Measurements from ENCODE around the gene GALNT10.

DNA sequence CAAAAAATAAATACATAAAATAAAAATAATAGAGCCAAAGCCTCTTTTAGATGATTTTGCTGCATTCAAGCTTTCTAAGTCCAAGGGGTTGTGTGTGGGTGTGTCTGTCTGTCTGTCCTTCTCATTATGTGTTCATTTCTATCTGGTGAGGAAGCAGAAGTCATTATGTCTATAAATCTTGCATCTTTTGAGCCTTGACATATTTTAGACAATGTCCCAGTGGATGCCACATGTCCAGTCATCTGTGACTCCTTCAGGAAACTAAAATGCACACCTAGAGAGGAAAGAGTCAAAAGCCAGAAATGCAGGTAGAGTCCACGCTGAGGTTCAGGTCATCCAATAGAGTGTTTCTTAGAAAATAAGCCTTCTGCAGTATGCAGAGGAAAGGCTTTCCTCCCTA is 80.9 kb downstream of the GALNT10 start:
- no peak for TF ChIP-seq SMAD3 (CRISPR knock-in tag; IDR thresholded peaks at IDR 0.05; ENCODE audit: borderline replicate concordance)
- TF ChIP-seq, protein P1, sequence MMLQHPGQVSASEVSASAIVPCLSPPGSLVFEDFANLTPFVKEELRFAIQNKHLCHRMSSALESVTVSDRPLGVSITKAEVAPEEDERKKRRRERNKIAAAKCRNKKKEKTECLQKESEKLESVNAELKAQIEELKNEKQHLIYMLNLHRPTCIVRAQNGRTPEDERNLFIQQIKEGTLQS (CRISPR knock-in tag; conservative IDR thresholded peaks at IDR 0.05) = no peak
- TF ChIP-seq, protein P2, sequence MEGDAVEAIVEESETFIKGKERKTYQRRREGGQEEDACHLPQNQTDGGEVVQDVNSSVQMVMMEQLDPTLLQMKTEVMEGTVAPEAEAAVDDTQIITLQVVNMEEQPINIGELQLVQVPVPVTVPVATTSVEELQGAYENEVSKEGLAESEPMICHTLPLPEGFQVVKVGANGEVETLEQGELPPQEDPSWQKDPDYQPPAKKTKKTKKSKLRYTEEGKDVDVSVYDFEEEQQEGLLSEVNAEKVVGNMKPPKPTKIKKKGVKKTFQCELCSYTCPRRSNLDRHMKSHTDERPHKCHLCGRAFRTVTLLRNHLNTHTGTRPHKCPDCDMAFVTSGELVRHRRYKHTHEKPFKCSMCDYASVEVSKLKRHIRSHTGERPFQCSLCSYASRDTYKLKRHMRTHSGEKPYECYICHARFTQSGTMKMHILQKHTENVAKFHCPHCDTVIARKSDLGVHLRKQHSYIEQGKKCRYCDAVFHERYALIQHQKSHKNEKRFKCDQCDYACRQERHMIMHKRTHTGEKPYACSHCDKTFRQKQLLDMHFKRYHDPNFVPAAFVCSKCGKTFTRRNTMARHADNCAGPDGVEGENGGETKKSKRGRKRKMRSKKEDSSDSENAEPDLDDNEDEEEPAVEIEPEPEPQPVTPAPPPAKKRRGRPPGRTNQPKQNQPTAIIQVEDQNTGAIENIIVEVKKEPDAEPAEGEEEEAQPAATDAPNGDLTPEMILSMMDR (IDR thresholded peaks at IDR 0.05) = no peak
- no peak for TF ChIP-seq ETV6 (CRISPR knock-in tag; IDR thresholded peaks at IDR 0.05)
- no peak for TF ChIP-seq MXD4 (CRISPR knock-in tag; IDR thresholded peaks at IDR 0.05; ENCODE audit: borderline replicate concordance)
- TF ChIP-seq, protein P3, sequence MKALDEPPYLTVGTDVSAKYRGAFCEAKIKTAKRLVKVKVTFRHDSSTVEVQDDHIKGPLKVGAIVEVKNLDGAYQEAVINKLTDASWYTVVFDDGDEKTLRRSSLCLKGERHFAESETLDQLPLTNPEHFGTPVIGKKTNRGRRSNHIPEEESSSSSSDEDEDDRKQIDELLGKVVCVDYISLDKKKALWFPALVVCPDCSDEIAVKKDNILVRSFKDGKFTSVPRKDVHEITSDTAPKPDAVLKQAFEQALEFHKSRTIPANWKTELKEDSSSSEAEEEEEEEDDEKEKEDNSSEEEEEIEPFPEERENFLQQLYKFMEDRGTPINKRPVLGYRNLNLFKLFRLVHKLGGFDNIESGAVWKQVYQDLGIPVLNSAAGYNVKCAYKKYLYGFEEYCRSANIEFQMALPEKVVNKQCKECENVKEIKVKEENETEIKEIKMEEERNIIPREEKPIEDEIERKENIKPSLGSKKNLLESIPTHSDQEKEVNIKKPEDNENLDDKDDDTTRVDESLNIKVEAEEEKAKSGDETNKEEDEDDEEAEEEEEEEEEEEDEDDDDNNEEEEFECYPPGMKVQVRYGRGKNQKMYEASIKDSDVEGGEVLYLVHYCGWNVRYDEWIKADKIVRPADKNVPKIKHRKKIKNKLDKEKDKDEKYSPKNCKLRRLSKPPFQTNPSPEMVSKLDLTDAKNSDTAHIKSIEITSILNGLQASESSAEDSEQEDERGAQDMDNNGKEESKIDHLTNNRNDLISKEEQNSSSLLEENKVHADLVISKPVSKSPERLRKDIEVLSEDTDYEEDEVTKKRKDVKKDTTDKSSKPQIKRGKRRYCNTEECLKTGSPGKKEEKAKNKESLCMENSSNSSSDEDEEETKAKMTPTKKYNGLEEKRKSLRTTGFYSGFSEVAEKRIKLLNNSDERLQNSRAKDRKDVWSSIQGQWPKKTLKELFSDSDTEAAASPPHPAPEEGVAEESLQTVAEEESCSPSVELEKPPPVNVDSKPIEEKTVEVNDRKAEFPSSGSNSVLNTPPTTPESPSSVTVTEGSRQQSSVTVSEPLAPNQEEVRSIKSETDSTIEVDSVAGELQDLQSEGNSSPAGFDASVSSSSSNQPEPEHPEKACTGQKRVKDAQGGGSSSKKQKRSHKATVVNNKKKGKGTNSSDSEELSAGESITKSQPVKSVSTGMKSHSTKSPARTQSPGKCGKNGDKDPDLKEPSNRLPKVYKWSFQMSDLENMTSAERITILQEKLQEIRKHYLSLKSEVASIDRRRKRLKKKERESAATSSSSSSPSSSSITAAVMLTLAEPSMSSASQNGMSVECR (CRISPR knock-in tag; IDR thresholded peaks at IDR 0.05; ENCODE audit: borderline replicate concordance) = no peak
- TF ChIP-seq, protein P4, sequence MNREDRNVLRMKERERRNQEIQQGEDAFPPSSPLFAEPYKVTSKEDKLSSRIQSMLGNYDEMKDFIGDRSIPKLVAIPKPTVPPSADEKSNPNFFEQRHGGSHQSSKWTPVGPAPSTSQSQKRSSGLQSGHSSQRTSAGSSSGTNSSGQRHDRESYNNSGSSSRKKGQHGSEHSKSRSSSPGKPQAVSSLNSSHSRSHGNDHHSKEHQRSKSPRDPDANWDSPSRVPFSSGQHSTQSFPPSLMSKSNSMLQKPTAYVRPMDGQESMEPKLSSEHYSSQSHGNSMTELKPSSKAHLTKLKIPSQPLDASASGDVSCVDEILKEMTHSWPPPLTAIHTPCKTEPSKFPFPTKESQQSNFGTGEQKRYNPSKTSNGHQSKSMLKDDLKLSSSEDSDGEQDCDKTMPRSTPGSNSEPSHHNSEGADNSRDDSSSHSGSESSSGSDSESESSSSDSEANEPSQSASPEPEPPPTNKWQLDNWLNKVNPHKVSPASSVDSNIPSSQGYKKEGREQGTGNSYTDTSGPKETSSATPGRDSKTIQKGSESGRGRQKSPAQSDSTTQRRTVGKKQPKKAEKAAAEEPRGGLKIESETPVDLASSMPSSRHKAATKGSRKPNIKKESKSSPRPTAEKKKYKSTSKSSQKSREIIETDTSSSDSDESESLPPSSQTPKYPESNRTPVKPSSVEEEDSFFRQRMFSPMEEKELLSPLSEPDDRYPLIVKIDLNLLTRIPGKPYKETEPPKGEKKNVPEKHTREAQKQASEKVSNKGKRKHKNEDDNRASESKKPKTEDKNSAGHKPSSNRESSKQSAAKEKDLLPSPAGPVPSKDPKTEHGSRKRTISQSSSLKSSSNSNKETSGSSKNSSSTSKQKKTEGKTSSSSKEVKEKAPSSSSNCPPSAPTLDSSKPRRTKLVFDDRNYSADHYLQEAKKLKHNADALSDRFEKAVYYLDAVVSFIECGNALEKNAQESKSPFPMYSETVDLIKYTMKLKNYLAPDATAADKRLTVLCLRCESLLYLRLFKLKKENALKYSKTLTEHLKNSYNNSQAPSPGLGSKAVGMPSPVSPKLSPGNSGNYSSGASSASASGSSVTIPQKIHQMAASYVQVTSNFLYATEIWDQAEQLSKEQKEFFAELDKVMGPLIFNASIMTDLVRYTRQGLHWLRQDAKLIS (CRISPR knock-in tag; IDR thresholded peaks at IDR 0.05; ENCODE audit: borderline replicate concordance) = no peak
- TF ChIP-seq, protein P5, sequence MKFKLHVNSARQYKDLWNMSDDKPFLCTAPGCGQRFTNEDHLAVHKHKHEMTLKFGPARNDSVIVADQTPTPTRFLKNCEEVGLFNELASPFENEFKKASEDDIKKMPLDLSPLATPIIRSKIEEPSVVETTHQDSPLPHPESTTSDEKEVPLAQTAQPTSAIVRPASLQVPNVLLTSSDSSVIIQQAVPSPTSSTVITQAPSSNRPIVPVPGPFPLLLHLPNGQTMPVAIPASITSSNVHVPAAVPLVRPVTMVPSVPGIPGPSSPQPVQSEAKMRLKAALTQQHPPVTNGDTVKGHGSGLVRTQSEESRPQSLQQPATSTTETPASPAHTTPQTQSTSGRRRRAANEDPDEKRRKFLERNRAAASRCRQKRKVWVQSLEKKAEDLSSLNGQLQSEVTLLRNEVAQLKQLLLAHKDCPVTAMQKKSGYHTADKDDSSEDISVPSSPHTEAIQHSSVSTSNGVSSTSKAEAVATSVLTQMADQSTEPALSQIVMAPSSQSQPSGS (CRISPR knock-in tag; IDR thresholded peaks at IDR 0.05; ENCODE audit: borderline replicate concordance, low read depth) = no peak
- no peak for TF ChIP-seq IRF2 (CRISPR knock-in tag; IDR thresholded peaks at IDR 0.05; ENCODE audit: borderline replicate concordance, low read depth)
- no peak for TF ChIP-seq CBFB (CRISPR knock-in tag; IDR thresholded peaks at IDR 0.05; ENCODE audit: low read depth)
- no peak for TF ChIP-seq NR2C2 (CRISPR knock-in tag; IDR thresholded peaks at IDR 0.05)
- no peak for TF ChIP-seq ESRRA (CRISPR knock-in tag; IDR thresholded peaks at IDR 0.05; ENCODE audit: borderline replicate concordance)
- TF ChIP-seq ZNF416 (CRISPR knock-in tag; IDR thresholded peaks at IDR 0.05) = no peak

Measured in WTC11 (cell line).